HG03378 (cell line): ENCODE results near the gene CDYL2.

ENCODE experiments used
- ATAC-seq: cut with Tn5 transposase; IDR thresholded peaks from one replicate; pipeline ENCODE4 v1.9.1; 2021; ENCODE audit warnings: mild to moderate bottlenecking, moderate library complexity; ENCODE audit not compliant: unreplicated experiment

The CDYL2 gene

DNA sequence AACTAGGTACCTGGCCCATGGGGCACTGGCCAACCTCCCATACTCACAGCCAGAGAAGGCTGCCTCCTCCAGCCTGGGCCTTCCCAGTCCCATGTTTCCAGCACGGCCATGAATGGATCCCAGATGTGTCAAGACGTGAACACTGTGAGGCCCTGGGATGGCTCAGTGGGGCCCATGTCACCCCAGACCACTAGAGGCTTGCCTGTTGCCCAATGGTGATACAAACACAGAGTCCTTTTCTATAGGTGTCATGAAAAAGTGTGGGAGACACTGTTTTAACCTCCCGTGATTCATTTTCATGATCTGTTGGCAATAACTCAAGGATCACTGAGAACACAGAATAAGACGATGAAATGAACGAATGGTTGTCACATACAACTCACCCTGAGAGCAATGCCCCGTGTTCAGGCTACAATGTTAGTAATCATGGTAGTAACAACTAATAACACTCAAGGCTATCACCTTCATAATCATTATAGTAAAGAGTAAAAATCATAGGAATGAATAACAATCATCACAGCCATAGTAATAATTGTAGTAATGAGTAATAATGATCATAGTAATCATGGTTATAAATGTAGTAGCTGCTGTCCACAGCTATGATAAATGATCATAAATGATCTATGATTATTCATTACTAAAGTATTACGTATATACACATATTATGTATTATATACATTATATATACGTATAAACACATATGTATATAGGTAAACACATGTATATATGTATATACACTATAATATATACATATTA lies 199.6 kb downstream of the CDYL2 start:
- no peak for ATAC-seq

GRCh38 chr16:80602894-80603293 lies 201.5 kb downstream of the CDYL2 start:
- no peak for ATAC-seq

- no peak for ATAC-seq
Measured at GRCh38 chr16:80601182-80601581, 203.2 kb downstream of the CDYL2 start.

GRCh38 chr16:80599466-80599865 lies 204.9 kb downstream of the CDYL2 start:
- ATAC-seq = no peak

DNA sequence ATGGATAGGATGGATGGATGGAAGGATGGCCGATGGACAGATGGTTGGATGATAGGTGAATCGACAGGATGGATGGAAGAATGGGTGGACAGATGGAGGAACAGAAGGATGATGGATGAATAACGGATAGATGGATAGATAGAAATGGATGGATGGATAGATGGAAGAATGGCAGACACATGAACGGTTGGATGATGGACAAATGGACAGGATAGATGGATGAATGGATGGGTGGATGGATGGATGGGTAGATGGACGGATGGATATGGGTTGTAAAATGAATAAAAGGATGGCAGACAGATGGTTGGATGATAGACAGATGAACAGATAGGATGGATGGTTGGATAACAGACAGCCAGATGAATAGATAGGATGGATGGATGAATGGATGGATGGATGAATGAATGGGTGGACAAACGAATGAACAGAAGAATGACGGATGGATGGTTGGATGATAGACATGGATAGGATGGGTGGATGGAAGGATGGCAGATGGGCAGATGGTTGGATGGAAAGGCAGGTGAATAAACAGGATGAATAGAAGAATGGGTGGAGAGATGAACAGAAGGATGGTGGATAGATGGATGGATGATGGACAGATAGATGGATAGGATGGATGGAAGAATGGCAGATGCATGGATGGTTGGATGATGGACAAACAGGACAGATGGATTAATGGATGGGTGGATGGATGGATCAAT lies 207.7 kb downstream of the CDYL2 start:
- ATAC-seq = no peak

DNA sequence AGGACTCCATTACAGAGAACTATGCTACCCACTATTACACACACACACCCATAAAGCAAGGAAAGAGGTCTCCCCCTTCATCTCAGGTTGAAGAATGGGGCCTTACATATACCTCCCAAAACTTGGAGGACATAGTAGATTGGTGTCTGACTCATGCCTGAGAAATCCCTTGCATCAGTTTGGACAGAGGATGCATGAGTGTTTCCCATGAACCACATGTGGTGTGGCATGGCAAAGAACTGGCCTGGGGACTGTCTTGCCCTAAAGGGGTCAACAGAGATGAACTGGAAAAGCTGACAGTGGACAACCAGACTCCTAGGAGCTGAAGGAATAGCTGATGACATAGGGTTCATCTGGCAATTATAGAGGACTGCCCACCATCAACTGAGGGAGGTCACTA lies 209.6 kb downstream of the CDYL2 start:
- no peak for ATAC-seq

GRCh38 chr16:80592273-80592672 lies 212.1 kb downstream of the CDYL2 start:
- no peak for ATAC-seq

DNA sequence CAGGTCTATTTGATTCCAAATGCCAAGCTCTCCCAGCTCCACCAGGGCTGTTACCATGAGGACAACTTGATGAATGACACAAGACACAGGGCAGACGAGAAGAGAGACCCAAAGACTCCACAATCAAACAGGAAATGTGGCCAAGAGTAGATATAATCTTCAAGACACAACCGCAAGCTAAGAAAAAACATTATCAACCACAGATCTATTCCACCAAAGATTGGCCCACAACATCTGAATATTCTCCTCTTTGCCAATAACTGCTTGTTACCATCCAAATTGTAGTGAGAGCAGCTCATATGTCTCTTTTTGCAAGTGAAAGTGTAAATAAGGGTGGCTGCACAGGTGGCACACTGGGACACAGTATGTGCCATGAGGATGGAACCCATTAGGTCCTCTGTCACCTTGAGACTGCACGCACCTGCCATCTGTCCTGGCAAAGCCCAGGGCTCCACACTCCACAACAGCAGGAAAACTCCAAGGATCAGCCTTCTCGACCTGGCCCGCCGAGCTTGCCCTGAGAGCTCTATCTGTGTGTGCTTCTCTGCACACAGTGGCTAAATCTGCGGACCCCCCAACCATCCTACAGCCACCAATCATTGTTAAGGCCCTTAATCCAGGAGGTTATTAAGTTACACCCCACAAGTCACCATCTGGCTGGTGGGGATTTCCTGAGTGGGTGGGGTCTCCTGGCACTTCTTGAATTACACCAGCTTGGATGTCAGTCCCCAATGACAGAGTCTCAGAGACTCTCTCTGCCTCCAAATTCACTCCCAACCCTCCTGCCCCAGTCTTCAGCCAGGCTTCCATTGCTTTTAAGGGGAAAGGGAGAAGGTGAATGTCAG lies 213.1 kb downstream of the CDYL2 start:
- ATAC-seq = no peak

- no peak for ATAC-seq
Measured at GRCh38 chr16:80587071-80587470, 217.3 kb downstream of the CDYL2 start.

GRCh38 chr16:80586476-80586875 lies 217.9 kb downstream of the CDYL2 start:
- no peak for ATAC-seq

GRCh38 chr16:80585764-80586163 lies 218.6 kb downstream of the CDYL2 start:
- ATAC-seq = peak; percentile 66

DNA sequence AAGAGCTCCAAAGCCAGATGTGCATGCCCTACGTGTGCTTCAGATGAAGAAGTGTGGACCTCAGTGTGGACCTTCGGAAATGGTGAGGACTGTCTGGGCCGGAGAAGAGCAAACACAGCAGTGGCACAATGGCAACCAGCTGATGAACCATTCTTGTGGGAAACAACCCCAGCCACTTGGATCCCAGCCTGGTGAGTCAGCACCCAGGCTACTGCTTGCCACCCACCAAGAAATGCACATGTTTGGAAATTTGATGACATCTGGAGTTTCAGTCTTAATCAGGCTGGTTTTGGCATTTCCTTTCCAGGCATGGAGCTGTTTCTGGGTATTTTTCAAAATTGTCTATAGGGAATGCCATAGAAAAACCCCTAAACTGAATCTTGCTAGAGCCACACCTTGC lies 220.9 kb downstream of the CDYL2 start:
- no peak for ATAC-seq

- ATAC-seq = peak; percentile 86
Measured at GRCh38 chr16:80580109-80580832, 224.1 kb downstream of the CDYL2 start.

DNA sequence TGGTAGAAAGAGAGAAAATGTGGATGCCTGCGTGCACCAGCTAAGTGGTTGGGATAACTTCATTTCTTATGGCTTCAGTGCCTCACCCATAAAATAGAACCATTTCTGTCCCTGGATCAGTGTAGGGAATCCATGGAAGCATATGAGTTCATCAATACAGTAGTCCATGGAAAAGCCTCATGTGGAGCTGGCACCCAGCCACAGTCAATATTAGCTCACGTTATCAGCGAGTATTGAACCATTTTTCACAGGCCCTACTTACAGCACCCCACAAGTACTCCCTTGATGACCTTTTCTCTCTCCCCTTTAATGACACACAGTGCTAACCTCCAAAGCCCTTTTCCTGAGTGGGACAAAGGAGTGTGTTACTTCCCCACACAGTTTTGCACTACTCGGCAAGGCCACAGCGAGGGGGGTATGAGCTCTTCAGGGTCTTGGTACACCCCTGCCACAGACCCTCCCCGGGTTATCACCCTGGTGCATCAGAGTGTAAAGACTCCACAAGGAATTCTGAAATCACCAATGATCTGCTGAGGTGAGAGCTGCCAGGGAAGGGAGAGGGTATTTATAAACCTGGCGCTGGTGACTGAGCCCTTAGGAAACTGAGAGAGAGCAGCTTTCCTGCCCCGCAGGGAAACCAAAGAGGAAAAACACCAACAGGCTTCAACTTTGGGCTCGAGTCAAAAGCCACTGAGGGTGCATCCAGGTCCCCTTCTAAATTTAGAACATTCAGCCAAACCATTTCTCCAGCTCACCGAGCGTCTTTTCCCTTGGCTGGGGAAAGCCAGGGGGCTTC lies 226.7 kb downstream of the CDYL2 start:
- ATAC-seq = no peak

DNA sequence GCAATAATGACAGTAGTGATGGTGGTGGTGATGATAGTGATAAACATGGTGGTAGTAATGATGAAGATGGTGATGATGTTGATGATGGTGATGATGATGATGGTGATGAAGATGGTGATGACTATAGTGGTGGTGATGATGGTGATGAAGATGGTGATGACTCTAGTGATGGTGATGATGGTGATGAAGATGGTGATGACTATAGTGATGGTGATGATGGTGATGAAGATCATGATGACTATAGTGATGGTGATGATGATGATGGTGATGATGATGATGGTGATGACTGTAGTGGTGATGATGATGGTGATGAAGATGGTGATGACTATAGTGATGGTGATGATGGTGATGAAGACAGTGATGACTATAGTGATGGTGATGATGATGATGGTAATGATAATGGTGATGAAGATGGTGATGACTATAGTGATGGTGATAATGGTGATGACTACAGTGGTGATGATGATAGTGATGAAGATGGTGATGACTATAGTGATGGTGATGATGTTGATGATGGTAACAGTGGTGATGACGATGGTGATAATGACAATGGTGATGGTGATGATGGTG lies 228.0 kb downstream of the CDYL2 start:
- ATAC-seq = no peak

DNA sequence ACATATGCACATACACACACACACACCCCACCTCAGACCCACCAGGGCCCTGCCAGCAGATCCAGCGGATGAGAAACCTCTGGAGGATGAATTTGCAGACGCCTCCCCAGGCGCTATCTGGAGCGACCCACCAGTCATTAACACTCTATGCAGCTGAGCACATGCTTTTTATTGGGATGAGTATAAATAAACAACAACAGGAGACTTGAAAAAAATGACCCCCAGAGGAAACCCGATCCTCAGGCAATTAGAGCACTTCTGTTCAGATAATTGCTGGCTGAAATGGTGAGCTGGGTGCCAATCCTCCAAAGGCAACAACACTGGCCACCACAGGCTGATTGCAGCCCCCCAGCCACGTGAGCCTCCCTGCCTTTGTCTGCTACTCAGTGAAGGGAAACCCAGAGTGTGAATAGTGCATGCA lies 230.7 kb downstream of the CDYL2 start:
- no peak for ATAC-seq

GRCh38 chr16:80570106-80570478 lies 234.3 kb downstream of the CDYL2 start:
- ATAC-seq = no peak

GRCh38 chr16:80569440-80570105 lies 234.8 kb downstream of the CDYL2 start:
- peak; percentile 80 for ATAC-seq

DNA sequence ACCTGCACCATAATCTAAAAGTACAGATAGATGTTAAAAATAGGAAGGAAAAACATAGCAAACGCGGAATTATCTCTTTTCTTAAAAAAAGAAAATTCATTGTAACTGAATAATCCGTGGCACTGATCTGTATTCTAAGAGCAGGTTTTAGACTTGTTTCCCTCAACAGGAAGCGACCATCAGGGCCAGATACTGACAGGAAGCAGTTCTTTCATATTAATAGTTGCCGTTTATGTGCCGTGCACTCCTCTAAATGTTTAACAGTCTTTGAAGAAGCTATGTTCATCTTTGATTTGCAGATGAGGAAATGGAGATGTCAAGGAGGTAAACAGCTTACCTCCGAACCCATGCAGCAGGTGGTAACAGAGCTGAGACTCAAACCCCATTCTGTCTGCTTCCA lies 240.0 kb downstream of the CDYL2 start:
- ATAC-seq = no peak
